Stimulated activated CD8-positive, alpha-beta memory T cell treated with anti-CD3 and anti-CD28 coated beads, Interleukin-15, amount 100 ng/mL, for 48 hours (primary cell): Measurements from ENCODE around the gene CMC2.
A peak's percentile ranks its signal among the peaks of the same experiment; 100 is the strongest.

Experiments
- DNase-seq, 2 donors: peaks; one replicate each; pipeline ENCODE4 v3.0.0-alpha.2; 2020; ENCODE audit warnings: low read depth in 2 of 2

The CMC2 gene

DNA sequence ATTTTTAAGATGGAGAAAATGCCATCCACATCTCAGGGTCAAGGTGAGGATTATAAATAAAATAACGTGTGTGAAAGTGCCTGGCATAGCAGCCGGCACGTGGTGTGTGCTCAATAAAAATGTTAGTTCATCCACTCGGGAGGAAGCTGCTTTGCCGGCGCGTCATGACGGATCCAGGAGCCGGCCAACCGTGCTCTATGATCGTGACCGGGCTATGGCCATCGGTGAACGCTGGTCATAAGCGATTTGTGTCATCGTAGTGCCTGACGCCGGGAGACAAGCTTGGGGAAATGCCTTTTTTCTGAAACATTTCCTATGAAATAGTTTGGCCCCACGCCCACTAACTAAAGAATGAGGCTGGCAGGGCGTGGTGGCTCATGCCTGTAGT lies 74.0 kb downstream of the CMC2 start:
- no peak for DNase-seq

DNA sequence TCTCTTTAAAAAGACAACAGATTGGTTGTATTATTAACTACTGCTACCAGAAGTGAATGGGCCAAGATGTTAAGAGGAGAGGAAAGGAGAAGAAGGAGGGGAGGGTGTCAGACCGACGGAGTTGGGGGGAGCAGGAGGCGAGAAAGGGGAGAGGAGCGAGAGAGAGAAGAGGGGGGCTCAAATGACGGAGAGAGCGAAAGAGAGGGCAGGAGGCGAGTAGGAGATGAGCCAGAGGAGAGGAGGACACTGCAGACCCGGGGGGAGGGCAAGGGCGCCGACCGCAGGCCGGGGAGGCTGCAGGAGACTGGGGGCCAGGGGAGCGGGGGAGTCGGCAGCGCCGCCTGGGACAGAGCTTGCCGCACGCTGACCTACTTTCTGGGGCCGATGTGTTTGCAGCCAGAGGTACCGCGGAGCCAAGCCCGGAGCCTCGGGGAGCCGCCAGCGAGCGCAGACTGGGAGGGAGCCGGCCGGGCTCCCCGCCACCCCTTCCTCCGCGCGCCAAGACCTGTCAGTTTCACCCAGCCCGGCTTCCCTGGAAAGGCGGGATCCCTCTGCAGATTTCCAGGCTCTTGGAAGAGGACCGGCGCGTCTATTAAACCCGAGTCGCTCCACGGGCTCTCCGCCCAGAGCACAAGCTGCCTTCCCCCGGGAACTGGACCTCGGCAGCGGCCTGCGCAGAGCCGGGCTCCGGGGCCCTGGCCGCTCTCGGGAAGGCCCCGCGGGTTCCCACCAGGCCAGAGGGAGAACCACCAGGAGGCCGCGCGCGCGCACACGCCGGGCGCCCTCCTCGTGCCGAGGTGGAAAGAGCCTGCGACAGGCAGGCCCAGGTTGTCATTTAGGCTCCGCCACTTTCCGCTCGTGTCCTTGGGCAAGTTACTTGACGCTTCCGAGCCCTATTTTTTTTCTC lies 74.6 kb downstream of the CMC2 start:
- DNase-seq = no peak

DNA sequence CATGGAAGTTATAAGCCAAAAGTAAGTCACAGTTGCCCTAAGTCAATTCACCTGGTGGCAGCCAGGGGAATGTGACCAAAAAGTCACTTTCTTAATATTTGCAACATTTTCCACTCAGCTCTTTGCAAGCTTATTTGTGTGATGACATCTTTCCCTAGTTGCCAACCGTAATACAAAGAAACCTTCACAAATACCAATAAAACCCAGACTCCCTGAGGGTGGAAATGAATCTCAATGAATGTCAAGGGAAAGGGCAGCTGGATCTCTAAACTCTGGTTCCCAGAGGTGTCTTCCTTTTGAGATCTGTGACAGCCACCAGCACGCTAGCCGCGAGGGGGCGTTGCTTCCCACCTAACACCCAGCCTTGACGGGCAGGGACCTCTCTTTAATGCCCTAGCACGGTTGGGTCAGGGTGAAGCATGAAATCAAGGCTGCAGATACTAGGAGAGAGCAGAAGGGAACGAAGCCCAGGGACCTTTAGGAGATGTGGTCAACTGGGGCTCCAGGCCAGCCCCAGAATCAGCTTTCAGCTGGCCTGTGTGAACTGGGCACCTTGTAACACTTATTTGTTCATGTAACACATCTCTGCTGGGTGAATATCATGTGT lies 82.2 kb downstream of the CMC2 start:
- DNase-seq = peak; percentile 35 to 36

DNA sequence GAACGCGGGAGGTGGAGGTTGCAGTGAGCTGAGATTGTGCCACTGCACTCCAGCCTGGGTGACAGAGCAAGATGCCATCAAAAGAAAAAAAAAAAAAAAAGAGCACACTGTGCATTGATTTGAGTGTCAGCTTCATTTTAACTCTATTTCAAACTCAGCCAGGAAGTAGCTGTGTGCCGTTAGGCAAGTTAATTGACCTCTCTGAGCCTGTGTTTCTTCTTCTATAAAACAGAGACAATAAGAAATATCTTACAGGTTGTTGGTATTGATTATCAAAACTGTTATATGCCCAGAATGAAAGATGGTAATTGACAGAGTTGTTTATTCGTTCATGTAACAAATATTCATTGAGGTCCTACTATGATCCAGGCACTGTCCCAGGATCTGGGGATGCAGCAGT lies 83.3 kb downstream of the CMC2 start:
- DNase-seq = no peak
